Measurements from ENCODE around the gene CAPN12.

CAPN12 gene

DNA sequence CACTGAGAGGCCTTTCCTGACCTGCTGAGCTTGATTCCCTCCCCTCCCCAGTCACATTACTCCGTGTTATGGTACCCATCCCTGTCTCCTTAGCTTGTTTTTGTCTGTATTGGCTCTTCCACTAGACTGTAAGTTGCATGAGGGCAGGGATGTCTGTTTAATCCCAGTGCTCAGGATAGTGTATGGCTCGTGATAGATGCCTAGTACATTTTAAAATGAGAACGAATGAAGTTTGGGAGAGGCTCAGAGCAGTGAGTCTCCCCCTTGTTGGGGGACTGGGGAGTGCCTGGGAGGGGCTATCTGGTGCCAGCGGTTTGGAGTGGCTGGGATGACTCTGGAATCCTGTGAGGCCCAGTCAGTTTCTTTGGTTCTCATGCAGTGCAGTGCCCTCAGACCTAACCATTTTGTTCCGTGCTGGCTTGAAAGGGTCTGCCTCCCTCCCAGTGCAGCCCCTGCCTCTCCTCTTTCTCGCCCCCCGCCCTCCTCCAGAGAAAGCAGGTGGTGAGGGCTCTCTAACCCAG, 61.3 kb downstream of the CAPN12 start:
- TF ChIP-seq, protein P1, sequence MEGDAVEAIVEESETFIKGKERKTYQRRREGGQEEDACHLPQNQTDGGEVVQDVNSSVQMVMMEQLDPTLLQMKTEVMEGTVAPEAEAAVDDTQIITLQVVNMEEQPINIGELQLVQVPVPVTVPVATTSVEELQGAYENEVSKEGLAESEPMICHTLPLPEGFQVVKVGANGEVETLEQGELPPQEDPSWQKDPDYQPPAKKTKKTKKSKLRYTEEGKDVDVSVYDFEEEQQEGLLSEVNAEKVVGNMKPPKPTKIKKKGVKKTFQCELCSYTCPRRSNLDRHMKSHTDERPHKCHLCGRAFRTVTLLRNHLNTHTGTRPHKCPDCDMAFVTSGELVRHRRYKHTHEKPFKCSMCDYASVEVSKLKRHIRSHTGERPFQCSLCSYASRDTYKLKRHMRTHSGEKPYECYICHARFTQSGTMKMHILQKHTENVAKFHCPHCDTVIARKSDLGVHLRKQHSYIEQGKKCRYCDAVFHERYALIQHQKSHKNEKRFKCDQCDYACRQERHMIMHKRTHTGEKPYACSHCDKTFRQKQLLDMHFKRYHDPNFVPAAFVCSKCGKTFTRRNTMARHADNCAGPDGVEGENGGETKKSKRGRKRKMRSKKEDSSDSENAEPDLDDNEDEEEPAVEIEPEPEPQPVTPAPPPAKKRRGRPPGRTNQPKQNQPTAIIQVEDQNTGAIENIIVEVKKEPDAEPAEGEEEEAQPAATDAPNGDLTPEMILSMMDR (IDR thresholded peaks at IDR 0.05; ENCODE audit: low read depth, low read length): no peak
- no peak overlapping the region for H3K4me3 ChIP-seq (ENCODE audit: low read depth, low read length)

DNA sequence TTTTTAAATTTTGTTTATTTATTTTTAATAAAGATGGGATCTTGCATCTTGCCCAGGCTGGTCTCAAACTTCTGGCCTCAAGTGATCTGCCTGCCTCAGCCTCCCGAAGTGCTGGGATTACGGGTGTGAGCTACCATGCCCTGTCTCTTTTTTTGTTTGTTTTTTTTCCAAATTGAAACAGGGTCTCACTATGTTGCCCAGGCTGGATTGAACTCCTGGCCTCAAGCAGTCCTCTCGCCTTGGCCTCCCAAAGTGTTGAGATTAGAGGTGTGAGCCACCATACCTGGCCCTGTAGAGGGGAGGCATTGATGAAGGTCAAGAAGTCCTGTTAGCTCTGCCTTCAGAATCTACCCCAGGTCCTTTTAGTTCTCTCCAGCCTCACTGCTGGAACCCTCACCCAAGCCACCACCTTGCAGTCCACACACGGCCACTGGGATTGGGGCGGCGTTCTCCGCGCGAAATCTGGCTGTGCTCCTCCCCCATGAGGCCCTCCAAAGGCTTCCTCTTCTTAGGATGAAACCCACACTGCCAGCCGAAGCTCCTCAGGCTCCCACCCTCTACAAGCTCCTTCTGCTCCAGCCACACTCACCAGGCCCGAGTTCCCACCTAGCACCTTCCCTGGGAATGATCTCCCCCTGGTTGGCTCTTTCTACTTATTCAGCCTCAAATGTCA, 61.9 kb downstream of the CAPN12 start:
- TF ChIP-seq, protein P1 (IDR thresholded peaks at IDR 0.05; ENCODE audit: low read depth, low read length): no peak
- no peak overlapping the region for H3K4me3 ChIP-seq (ENCODE audit: low read depth, low read length)
